NT2/D1 (cell line): Measurements from ENCODE around the gene SMOC2.

Experiments
- YY1 ChIP-seq: IDR thresholded peaks from 2 replicates; pipeline ENCODE4 v1.6.1; 2011; ENCODE audit not compliant: insufficient read length, insufficient read depth
- ZNF274 ChIP-seq: IDR thresholded peaks from 2 replicates; pipeline ENCODE4 v1.6.1; 2011; ENCODE audit warnings: mild to moderate bottlenecking, low read depth, low read length

GRCh38 chr6:168640181-168640580 is 199.2 kb downstream of the SMOC2 start:
- TF ChIP-seq ZNF274 (no peak), YY1 (no peak)
